DND-41 (cell line): Measurements from ENCODE around the gene EGFLAM.

Experiments
- EZH2 ChIP-seq: IDR thresholded peaks from 3 replicates; pipeline ENCODE4 v1.6.1; 2012; ENCODE audit warnings: borderline replicate concordance, low read depth, mild to moderate bottlenecking, moderate library complexity, low read length, inconsistent platforms; ENCODE audit not compliant: severe bottlenecking
- TF ChIP-seq, protein P1 (sequence below): IDR thresholded peaks from 2 replicates; pipeline ENCODE4 v1.5.1; 2012; ENCODE audit warnings: borderline replicate concordance, low read length, moderate library complexity, mild to moderate bottlenecking; ENCODE audit not compliant: poor library complexity, severe bottlenecking; ENCODE audit errors: extremely low read depth

DNA sequence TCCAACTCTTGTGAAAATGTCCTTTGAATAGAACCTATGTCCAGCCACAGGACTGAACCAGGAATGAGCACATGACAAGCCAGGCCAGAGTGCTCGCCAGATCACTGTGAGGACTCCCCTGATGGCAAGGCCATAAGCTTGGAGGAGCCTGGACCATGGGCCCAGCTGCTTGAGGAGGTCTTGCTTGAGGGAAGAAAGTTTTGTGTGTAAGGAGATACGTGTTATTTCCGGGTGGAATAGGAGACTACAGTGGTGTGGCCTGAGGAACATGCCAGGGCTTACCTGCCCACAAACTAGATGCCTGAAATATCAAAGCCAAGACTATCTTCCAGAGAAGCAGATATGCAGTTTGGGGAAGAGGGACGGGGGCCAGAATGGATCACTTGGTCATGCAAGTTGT is 213.3 kb downstream of the EGFLAM start:
- TF ChIP-seq, protein P1, sequence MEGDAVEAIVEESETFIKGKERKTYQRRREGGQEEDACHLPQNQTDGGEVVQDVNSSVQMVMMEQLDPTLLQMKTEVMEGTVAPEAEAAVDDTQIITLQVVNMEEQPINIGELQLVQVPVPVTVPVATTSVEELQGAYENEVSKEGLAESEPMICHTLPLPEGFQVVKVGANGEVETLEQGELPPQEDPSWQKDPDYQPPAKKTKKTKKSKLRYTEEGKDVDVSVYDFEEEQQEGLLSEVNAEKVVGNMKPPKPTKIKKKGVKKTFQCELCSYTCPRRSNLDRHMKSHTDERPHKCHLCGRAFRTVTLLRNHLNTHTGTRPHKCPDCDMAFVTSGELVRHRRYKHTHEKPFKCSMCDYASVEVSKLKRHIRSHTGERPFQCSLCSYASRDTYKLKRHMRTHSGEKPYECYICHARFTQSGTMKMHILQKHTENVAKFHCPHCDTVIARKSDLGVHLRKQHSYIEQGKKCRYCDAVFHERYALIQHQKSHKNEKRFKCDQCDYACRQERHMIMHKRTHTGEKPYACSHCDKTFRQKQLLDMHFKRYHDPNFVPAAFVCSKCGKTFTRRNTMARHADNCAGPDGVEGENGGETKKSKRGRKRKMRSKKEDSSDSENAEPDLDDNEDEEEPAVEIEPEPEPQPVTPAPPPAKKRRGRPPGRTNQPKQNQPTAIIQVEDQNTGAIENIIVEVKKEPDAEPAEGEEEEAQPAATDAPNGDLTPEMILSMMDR = no peak
- no peak for TF ChIP-seq EZH2
